Measurements from ENCODE around the gene LRRIQ4.
A peak's percentile ranks its signal among the peaks of the same experiment; 100 is the strongest.

LRRIQ4 gene

DNA sequence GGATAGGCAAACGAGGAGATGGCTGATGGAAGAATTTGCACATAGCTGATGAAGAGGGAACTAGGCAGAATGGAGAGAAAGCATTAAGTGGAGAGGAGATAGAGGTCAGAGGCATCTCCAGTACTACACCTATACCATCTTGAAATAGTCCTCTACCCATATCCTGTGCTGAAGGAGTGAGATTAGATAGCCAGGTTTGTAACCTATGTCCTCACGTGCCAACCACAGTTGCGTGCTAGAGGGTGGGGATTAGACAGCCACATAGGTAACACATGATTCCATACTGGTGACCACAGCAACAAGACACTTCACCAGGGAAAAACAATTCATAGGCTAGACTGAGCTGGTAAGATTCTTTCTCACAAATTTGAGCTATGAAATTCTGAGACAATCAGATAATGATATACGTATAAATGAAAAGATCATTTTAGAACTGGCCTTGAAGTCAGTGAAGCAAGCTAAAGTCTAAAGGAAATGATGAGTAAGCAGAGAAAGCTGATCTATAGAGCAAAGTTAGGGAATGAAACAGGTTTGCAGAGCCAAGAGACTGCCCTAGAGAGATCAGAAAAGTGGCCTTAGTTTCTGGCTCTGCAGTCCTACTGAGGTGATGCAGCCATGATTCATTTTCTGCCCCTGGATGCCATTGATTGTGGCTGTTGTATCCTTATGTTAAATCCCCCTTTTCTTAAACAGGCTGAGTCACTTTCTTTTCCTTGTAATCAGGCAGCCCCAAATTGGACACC lies 21.8 kb upstream of the LRRIQ4 start:
- TF ChIP-seq ZFP30 (CRISPR knock-in tag; IDR thresholded peaks at IDR 0.05): no peak
- TF ChIP-seq, protein P1, sequence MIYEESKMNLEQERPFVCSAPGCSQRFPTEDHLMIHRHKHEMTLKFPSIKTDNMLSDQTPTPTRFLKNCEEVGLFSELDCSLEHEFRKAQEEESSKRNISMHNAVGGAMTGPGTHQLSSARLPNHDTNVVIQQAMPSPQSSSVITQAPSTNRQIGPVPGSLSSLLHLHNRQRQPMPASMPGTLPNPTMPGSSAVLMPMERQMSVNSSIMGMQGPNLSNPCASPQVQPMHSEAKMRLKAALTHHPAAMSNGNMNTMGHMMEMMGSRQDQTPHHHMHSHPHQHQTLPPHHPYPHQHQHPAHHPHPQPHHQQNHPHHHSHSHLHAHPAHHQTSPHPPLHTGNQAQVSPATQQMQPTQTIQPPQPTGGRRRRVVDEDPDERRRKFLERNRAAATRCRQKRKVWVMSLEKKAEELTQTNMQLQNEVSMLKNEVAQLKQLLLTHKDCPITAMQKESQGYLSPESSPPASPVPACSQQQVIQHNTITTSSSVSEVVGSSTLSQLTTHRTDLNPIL (CRISPR knock-in tag; IDR thresholded peaks at IDR 0.05; ENCODE audit: low read depth): no peak
- TF ChIP-seq RARB (CRISPR knock-in tag; IDR thresholded peaks at IDR 0.05): no peak
- TF ChIP-seq SNAI2 (CRISPR knock-in tag; IDR thresholded peaks at IDR 0.05): no peak
- TF ChIP-seq ESRRG (CRISPR knock-in tag; IDR thresholded peaks at IDR 0.05): no peak
- TF ChIP-seq, protein P2, sequence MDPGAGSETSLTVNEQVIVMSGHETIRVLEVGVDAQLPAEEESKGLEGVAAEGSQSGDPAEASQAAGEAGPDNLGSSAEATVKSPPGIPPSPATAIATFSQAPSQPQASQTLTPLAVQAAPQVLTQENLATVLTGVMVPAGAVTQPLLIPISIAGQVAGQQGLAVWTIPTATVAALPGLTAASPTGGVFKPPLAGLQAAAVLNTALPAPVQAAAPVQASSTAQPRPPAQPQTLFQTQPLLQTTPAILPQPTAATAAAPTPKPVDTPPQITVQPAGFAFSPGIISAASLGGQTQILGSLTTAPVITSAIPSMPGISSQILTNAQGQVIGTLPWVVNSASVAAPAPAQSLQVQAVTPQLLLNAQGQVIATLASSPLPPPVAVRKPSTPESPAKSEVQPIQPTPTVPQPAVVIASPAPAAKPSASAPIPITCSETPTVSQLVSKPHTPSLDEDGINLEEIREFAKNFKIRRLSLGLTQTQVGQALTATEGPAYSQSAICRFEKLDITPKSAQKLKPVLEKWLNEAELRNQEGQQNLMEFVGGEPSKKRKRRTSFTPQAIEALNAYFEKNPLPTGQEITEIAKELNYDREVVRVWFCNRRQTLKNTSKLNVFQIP (CRISPR knock-in tag; IDR thresholded peaks at IDR 0.05; ENCODE audit: borderline replicate concordance, low read depth): no peak
- TF ChIP-seq PPARA (CRISPR knock-in tag; IDR thresholded peaks at IDR 0.05; ENCODE audit: borderline replicate concordance): no peak
- no peak for TF ChIP-seq ZNF8 (CRISPR knock-in tag; IDR thresholded peaks at IDR 0.05)
- TF ChIP-seq GLIS3 (CRISPR knock-in tag; IDR thresholded peaks at IDR 0.05): no peak
- TF ChIP-seq OSR1 (CRISPR knock-in tag; IDR thresholded peaks at IDR 0.05): no peak
- no peak for TF ChIP-seq ZFP3 (CRISPR knock-in tag; IDR thresholded peaks at IDR 0.05)
- TF ChIP-seq, protein P3, sequence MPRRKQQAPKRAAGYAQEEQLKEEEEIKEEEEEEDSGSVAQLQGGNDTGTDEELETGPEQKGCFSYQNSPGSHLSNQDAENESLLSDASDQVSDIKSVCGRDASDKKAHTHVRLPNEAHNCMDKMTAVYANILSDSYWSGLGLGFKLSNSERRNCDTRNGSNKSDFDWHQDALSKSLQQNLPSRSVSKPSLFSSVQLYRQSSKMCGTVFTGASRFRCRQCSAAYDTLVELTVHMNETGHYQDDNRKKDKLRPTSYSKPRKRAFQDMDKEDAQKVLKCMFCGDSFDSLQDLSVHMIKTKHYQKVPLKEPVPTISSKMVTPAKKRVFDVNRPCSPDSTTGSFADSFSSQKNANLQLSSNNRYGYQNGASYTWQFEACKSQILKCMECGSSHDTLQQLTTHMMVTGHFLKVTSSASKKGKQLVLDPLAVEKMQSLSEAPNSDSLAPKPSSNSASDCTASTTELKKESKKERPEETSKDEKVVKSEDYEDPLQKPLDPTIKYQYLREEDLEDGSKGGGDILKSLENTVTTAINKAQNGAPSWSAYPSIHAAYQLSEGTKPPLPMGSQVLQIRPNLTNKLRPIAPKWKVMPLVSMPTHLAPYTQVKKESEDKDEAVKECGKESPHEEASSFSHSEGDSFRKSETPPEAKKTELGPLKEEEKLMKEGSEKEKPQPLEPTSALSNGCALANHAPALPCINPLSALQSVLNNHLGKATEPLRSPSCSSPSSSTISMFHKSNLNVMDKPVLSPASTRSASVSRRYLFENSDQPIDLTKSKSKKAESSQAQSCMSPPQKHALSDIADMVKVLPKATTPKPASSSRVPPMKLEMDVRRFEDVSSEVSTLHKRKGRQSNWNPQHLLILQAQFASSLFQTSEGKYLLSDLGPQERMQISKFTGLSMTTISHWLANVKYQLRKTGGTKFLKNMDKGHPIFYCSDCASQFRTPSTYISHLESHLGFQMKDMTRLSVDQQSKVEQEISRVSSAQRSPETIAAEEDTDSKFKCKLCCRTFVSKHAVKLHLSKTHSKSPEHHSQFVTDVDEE (CRISPR knock-in tag; IDR thresholded peaks at IDR 0.05): no peak
- peak; percentile 51; the same call in 2 of the 3 replicates for ATAC-seq

DNA sequence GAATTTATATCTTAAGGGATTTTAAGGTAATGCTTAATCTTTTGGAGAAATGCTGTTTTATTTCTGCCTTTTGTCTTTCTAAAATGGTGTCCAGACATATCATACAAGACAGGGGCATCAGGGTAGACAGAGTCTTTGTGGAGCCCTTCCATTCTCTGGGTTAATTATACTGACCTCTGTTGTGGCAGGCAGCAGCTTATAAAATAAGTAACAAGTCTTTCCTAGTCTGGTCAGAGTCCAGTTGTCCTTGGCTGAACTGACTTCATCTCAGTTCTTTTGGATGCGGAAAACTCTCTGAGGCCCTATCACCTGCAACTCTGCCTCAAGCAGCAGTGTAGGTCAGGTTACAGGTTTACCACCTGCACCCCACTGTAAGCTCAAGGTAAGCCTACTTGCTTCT lies 20.3 kb upstream of the LRRIQ4 start:
- TF ChIP-seq ZNF8 (CRISPR knock-in tag; IDR thresholded peaks at IDR 0.05) (no peak), RARB (CRISPR knock-in tag; IDR thresholded peaks at IDR 0.05) (no peak)
- no peak for ATAC-seq

DNA sequence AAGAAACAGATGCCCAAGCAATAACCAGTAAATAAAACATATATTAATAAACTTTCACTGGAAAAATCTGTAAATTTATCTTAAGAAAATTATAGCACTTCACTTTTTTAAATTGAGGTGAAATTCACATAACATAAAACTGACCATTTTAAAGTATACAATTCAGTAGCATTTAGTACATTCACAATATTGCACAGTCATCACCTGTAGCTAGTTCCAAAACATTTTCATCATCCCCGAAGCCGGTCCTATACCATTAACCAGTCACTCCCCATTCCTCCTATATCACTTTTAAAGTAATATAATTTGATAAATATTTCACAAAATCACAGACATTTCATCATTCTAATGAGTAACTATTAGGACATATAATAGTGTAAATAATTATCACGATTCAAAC lies 8.0 kb upstream of the LRRIQ4 start:
- ATAC-seq: no peak
- TF ChIP-seq, protein P1 (CRISPR knock-in tag; IDR thresholded peaks at IDR 0.05; ENCODE audit: low read depth): no peak
- TF ChIP-seq ISL1 (CRISPR knock-in tag; IDR thresholded peaks at IDR 0.05) (no peak), ZNF70 (CRISPR knock-in tag; IDR thresholded peaks at IDR 0.05) (no peak), OSR1 (CRISPR knock-in tag; IDR thresholded peaks at IDR 0.05) (no peak), CSDC2 (CRISPR knock-in tag; IDR thresholded peaks at IDR 0.05) (no peak), GLIS3 (CRISPR knock-in tag; IDR thresholded peaks at IDR 0.05) (no peak), ZC3H10 (CRISPR knock-in tag; IDR thresholded peaks at IDR 0.05) (no peak)

DNA sequence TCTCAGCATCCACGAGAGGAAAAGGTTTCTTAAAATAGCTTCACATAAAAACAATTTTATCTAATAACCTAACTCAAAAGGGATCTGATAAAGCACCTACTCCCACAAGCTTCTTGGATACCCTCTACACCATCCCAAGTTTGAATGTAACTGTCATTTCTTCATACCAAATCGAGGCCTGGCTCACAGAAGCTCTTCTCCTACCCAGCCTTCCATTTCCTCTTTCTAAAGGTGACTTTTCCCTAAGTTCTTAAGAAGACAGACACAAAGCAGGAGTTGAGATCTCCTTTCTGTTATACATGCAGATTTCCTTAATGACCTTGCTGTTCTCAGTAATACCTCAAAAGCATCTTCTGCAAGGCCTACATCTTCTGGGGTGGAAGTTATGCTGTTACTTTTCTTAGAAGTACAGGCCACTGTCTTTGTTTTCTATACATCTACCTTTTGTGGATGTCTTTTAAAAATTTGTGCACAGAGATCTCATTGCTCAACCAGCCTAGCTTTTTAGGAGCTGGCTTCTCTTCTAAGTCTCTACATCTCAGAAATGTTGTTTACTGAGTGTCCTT lies 3.4 kb upstream of the LRRIQ4 start:
- no peak for ATAC-seq
- TF ChIP-seq, protein P4, sequence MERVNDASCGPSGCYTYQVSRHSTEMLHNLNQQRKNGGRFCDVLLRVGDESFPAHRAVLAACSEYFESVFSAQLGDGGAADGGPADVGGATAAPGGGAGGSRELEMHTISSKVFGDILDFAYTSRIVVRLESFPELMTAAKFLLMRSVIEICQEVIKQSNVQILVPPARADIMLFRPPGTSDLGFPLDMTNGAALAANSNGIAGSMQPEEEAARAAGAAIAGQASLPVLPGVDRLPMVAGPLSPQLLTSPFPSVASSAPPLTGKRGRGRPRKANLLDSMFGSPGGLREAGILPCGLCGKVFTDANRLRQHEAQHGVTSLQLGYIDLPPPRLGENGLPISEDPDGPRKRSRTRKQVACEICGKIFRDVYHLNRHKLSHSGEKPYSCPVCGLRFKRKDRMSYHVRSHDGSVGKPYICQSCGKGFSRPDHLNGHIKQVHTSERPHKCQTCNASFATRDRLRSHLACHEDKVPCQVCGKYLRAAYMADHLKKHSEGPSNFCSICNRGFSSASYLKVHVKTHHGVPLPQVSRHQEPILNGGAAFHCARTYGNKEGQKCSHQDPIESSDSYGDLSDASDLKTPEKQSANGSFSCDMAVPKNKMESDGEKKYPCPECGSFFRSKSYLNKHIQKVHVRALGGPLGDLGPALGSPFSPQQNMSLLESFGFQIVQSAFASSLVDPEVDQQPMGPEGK (CRISPR knock-in tag; IDR thresholded peaks at IDR 0.05; ENCODE audit: borderline replicate concordance): no peak
- TF ChIP-seq ISL1 (CRISPR knock-in tag; IDR thresholded peaks at IDR 0.05) (no peak), ESRRG (CRISPR knock-in tag; IDR thresholded peaks at IDR 0.05) (no peak), TOX (CRISPR knock-in tag; IDR thresholded peaks at IDR 0.05; ENCODE audit: borderline replicate concordance) (no peak), ZNF565 (CRISPR knock-in tag; conservative IDR thresholded peaks at IDR 0.05; ENCODE audit: low read depth) (no peak), RARB (CRISPR knock-in tag; IDR thresholded peaks at IDR 0.05) (no peak), ZFP30 (CRISPR knock-in tag; IDR thresholded peaks at IDR 0.05) (no peak), BACH2 (CRISPR knock-in tag; IDR thresholded peaks at IDR 0.05; ENCODE audit: borderline replicate concordance) (no peak), ZNF8 (CRISPR knock-in tag; IDR thresholded peaks at IDR 0.05) (no peak), CSDC2 (CRISPR knock-in tag; IDR thresholded peaks at IDR 0.05) (no peak)
- TF ChIP-seq, protein P3 (CRISPR knock-in tag; IDR thresholded peaks at IDR 0.05): no peak
- TF ChIP-seq, protein P2 (CRISPR knock-in tag; IDR thresholded peaks at IDR 0.05; ENCODE audit: borderline replicate concordance, low read depth): no peak
